ENCODE results near the gene LONRF3. TPM values are rescaled to one million over a fixed set of nuclear protein-coding genes. Genes with fewer than 3 reads are reported as not detected.
"Not testable (repeated sequence)": the region's sequence is repeated elsewhere in the genome, so short reads cannot be mapped to it uniquely, and the experiment has no call there.

The LONRF3 gene
- total RNA-seq, 1 donor from 2014 or later, result not detected

DNA sequence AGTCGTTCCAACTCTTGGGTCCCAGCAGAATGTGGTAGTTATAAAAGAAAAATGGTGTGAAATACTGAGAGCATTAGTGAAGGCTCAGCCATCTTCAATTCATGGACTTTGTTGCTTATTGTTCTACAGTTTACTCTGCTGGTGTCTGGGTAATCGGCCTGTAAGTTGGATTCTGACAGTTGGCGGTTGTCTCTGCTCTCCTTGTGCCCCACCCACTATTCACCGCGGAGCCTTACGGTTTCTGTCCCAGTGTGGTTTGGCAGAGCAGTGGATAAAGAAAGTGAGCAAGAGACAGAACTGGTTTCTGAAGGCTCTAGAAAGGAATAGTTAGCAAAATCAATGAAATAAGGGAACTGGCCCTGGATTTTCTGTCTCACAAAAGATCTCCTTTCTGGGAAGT, 9.1 kb downstream of the LONRF3 start:
- DNase-seq (ENCODE audit: low spot score), result no peak

DNA sequence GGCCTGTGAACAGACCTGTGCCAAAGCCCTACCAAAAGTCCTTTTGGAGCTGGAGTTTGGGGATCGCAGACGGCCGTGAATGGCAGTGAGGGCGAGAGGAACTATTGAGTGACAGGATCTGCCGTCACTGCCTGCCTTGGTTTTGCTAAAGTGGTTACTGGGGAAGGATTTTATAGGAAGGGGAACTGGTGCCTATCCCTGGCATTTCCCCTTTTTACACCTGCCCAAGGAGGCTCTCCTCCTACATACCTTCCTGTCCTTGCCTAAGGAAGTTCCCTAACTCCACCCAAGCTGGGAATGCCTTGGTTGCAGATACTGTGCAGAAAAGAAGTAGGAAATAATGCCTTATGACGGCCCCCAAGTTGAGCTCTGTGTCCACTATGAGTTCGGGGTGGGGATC, 14.5 kb downstream of the LONRF3 start:
- DNase-seq (ENCODE audit: low spot score), result no peak

DNA sequence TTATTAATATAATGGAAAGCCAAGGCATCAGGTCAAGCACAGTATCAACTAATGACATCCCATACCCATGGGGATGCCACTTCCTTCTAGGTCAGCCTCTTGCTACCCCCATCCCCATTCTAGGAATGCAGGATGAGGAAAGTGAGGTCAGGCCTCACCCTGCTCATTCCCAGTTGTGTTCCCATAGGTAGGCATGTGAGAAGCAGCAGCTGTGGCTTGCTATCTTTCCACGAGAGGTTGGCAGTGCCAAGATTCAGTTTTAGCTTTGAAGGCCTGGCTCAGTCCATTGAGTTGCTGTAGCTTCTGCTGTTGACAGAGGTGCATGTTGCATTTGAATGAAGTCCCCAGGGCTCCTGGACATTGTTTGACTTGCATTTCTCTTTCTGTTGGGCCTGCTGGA, 15.5 kb downstream of the LONRF3 start:
- no peak for DNase-seq (ENCODE audit: low spot score)

DNA sequence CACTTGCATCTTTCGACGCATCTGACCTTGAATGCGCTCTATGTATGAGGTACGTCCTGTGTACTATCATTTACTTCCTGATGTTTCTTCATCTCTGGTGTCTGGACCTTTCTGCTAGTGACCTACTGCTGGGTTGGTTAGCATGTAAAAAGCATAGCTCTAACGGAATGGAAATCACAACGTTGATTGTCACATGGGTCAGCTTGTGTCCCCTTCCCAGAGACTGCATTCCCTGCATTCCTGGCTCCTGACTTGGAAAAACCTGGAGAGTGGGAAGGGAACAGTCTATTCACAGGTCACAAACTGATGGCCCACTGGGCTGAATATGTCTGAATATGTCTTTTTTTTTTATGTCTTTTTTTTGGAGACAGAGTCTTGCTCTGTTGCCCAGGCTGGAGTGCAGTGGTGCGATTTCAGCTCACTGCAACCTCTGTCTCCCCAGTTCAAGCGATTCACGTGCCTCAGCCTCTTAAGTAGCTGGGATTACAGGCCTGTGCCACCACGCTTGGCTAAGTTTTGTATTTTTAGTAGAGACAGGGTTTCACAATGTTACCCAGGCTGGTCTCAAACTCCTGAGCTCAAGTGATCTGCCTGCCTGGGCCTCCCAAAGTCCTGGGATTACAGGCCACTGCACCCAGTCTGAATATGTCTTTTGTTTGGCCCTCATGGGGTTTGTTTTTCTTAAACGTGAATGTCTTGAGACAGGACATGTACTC, 16.3 kb downstream of the LONRF3 start:
- no peak for DNase-seq (ENCODE audit: low spot score)

DNA sequence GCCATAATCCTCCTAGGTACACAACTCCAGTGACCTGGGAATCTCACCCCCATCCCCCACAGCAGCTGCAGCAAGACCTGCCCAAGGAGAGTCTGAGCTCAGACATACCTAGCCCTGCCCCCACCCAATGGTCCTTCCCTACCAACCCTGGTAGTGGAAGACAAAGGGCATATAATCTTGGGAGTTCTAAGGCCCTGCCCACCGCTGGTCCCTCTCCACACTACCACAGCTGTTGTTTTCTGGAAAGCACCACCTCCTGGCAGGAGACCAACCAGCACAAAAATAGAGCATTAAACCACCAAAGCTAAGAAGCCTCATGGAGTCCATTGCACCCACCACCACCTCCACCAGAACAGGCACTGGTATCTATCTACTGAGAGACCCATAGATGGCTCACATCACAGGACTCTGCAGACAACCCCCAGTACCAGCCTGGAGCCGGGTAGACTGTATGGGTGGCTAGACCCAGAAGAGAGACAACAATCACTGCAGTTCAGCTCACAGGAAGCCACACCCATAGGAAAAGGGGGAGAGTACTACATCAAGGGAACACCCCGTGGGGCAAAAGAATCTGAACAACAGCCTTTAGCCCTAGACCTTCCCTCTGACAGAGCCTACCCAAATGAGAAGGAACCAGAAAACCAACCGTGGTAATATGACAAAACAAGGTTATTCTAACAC, 18.2 kb downstream of the LONRF3 start:
- not testable (repeated sequence) for DNase-seq (ENCODE audit: low spot score)

DNA sequence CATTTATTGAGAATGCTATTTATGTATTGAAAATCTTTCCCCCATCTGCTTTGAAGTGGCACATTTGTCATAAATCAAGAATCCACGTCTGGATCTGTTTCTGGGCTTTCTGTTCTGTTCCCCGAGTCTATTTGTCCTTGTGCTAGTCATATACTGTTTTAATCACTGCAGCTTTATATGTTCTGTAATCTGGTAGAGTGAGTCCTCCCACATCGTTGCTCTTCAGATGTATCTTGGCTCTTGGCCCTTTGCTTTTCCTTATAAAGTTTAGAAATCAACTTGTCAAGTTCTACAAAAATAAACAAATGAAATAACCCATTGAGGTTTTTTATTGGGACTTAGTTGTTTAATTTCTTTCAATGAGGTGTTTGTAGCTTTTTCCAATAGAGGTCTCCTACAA, 29.0 kb downstream of the LONRF3 start:
- no peak for DNase-seq (ENCODE audit: low spot score)

DNA sequence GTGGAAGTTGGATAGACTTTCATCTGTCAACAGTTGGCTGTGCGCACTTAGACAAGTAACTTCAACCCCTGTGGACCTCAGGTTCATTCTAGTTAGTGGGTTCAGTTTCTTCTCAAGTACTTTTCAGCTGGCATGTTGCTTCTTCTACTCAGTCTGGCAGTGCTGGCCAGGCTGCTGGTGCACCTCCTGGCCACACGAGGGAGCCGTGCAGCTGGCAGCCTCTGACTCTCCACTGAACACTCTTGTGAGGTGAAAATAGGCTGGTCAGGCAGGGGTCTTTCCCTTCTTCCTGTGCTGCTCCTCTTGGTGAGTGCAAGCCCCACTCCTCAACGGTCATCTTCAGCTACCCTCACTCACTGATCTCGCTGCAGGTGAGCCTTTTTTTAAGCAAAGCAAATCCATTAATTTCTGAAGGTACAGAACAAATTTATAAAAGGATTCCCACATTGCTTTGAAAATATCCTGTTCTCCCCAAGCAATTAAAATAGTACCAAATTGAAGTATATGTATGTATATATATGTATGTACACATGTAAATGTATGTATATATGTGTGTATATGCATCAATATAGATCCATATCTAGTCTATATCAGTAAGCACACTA, 30.6 kb downstream of the LONRF3 start:
- DNase-seq (ENCODE audit: low spot score), result peak; percentile 9

DNA sequence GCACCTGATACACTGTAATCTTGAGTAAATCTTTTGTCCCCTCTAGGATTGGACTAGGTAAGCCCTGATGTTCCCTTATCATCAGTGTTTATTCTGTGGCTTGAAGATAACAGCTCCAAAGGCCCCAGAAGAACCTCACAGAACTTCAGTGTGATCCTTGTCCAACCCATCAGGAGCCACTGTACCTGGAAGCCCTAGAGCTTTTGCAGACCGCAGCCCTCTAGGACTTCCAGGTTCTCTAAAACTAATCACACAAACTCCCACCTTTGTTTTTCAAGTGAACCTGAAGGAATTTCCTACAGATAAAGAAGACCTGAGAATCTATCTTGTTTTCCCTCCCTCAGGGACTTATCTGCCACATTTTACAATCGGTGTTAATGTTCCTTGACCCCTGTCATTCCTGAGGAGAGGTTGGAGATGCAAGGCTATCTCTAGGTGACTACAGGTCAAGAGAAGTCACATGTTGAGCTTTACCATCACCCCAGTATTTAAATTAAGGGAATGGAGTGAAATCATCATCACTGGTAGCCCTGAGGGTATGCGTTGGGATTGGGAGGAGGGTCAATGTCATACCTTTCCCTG, 32.9 kb downstream of the LONRF3 start:
- no peak for DNase-seq (ENCODE audit: low spot score)

DNA sequence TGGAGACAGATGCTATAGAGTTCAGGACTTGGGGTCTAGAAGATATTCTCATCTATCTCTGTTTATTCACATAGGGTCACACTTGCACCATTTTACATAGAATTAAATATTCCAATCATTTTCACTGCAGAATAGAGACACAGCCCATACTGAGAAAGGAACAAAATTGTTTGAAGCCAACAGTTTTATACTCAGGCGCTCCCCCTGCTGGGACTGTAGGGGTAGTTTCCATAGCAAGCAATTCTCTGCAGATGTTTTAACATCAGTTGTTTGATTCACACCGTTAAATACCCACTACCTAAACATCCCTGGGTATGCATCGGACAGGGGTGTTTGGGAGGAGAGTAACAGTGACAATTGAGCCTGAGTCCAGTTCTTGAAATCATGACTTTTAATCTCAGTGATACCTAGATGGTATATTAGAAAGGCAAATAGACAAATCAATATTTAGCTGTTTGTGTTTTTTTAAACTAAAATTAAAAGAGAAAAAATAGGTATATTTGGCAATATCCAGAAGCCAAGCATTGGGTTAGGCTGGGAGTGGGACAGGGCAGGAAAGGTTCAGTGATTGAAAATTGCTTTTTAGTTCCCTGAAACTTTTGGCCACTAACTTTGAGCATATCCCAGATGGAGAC, 33.8 kb downstream of the LONRF3 start:
- DNase-seq (ENCODE audit: low spot score), result peak; percentile 10

DNA sequence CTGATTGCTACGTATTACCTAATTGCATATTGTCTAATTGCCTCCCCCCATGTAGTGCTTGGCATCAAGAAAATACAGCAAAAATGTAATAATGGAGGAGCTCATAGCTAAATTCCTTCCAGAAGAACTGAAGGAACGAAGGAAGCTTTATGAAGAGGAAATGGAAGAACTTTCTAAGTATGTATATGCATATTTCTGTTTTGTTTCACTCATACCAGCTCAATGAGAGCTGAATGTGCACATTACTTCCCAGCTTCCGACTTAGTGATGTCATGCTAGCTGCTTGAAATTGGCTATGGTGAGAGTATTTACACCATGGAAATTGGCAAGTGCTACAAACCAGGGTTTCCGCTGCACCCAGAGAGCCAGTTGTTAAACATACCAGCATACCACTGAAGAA, 34.7 kb downstream of the LONRF3 start:
- DNase-seq (ENCODE audit: low spot score), result no peak

DNA sequence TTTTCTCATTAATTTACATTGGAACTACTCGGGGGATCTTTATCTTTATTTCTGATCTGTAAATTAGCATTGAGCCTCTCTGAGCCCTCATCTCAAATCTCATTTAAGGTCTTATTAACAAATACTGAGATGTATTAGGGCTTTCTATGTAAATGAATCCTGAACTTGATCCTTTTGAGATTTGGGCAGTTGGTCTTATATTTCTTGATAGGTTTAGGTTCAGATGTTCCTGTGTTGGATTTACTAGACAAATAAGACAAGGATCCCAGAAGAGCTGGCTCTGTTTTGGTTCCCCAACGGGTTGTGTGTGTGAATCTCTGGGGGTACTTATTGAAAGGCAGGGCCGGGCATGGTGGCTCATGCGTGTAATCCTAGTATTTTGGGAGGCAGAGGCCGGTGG, 36.1 kb downstream of the LONRF3 start:
- DNase-seq (ENCODE audit: low spot score), result no peak

DNA sequence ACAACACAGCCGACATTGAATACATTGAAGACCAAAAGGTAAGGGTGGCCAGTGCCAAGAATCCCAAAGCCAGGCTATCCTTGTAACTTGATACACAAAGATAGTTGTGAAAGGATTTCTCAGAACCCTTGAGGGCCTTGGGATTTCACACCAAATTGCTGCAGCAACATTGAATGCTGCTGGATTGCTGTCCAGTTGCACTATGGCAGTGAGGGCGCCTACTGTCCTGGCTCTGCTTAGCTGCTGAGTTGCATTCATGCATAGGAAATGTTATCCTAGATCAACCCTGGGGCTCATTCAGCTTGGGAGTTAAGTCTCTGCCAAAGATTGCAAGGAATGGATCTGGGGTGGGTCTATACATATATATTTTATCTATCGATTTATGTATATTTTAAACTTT, 38.7 kb downstream of the LONRF3 start:
- DNase-seq (ENCODE audit: low spot score), result no peak

DNA sequence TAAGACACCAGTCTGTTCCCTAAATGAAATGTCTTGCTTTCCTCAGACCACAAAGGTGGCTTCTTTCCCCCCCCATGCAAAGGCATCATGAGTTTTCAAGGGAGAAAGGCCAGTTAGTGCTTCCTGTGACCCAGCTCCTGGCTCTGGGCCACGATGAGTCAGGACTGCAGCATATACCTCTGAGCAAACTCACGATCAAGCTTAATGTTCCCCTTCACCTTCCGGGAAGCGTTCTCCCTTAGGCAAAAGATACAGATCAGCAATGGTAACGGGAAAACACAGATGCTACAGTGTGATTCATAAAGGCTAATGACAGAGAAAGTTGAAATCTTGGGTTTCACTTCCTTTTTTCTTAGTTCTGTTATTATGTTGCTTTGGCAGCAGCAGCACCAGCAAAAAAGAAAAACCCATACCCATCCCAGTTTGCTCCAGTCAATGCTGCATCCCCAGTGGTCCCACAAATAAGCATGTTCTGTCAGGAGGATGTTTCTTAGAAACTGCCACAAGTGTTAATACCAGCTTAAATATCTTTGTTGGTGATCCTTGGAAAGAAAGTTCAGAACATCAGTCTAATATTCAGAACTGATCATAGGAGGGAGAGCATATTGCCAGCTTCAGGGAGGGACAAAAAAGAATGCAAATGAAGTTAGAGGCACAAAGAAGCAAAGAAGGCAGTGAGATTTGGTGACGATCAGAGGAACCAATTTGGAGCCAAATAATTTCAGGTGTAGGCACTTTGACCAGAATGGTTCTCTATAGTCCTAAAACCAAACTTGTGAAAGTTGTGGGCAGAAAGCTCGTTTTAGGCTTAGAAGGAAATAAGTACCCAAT, 41.2 kb downstream of the LONRF3 start:
- DNase-seq (ENCODE audit: low spot score), result peak; percentile 27

DNA sequence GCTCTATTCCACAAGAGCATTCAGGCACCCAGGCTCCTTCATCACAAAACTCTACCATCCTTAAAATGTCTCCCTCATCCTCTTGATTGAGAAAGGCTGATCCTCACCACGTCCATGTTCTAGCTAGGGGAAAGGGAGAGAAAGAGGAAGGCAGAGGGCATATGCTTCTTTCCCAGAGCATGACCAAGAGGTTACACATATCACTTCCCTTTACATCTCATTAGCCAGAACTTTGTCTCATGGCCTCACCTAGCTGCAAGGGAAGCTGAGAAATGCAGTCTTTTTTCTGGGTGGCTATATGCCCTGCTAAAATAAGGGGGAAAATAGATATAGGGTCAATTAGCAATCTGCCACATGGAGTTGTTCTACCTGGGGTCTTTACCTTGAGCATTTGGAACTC, 42.7 kb downstream of the LONRF3 start:
- no peak for DNase-seq (ENCODE audit: low spot score)

DNA sequence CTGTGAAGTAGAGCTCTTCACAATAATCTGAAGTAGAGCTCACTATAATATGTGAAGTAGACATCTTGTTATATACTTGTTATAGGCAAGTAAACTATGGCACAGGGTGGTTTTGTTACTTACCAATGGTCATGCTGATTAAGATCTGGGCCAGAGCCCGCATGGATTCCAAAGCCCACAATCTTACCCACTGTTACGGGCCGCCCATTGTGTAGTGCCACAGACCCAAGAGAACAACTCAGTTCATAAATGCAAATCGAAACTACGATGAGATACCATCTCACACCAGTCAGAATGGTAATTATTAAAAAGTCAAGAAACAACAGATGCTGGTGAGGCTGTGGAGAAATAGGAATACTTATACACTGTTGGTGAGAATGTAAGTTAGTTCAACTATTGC, 51.5 kb downstream of the LONRF3 start:
- no peak for DNase-seq (ENCODE audit: low spot score)

DNA sequence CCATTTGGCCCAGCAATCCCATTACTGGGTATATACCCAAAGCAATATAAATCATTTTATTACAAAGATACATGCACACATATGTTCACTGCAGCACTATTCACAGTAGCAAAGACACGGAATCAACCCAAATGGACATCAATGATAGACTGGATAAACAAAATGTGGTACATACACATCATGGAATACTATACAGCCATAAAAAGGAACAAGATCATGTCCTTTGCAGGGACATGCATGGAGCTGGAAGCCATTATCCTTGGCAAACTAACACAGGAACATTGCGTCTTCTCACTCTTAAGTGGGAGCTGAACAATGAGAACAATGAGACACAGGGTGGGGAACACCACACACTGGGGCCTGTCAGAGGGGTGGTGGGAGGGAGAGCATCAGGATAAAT, 51.9 kb downstream of the LONRF3 start:
- not testable (repeated sequence) for DNase-seq (ENCODE audit: low spot score)

DNA sequence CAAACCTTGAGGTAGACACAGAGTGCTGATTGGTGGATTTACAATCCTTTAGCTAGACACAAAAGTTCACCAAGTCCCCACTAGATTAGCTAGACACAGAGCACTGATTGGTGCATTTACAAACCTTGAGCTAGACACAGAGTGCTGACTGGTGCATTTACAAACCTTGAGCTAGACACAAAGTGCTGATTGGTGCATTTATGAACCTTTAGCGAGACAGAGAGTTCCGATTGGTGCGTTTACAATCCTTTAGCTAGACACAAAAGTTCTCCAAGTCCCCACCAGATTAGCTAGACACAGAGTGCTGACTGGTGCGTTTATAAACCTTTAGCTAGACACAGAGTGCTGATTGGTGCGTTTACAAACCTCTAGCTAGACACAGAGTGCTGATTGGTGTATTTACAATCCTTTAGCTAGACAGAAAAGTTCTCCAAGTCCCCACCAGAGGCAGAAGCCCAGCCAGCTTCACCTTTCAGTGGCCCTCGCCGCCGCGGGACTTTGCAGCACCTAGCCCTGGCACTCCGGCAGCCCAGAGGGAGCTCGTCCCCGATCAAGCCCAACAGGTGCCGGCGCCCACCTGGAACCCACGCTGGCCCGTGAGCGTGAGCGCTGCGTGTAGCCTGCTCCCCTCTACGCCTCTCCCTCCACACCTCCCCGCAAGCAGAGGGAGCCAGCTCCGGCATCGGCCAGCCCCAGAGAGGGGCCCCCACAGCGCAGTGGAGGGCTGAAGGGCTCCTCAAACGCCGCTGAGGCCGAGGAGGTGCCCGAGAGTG, 53.7 kb downstream of the LONRF3 start:
- not testable (repeated sequence) for DNase-seq (ENCODE audit: low spot score)

DNA sequence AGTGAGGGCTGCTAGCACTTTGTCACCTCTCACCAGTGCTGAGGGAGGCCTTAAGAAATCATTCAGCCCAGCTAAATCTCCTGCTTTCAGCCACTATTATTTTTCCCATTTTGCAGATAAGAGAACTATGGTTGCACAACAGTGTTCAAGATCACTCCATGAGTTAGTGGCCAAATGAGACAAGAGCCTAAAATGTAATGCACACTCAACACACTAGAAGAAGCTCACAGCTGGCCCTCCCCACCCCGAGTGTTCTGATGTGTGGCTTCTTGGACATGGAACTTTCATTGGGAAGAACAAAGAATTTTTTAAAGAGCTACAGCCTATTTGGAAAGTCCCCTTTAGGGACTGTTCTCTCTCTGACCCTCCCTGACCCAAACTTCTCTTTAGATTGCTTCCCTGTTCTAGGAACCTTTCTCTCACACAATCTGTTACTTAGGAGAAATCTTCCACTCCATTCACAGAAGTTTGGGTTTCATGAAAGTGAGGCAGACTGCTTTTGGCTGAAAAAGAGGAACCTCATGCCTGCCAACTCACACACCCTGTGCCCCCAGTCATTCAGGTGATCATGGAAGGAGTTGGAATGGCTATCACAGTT, 54.4 kb downstream of the LONRF3 start:
- DNase-seq (ENCODE audit: low spot score), result no peak

DNA sequence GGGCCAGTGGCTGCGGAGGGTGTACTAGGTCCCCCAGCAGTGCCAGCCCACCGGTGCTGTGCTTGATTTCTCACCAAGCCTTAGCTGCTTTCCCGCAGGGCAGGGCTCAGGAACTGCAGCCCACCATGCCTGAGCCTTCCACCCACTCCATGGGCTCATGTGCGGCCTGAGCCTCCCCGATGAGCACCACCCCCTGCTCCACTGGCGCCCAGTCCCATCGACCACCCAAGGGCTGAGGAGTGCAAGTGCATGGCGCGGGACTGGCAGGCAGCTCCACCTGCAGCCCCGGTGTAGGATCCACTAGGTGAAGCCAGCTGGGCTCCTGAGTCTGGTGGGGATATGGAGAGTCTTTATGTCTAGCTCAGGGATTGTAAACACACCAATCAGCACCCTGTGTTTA, 55.2 kb downstream of the LONRF3 start:
- not testable (repeated sequence) for DNase-seq (ENCODE audit: low spot score)

DNA sequence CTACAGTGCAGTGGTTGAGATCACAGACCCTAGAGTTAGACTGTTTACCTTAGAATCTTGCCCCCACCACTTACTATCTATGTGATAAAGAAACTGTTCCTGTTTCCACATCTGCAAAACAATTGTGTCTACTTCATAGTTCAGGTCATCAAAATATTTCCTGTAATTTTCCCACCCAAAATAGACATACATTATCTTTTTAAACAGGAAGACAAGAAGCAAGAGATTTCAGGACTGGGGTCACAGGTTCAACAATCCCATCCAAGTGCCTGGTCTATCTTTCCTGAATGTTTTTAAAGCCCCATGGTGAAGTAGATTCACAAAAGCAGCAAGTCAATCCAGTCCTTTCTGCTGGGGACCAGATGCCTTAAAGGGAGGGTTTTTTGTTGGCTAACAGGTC, 56.6 kb downstream of the LONRF3 start:
- DNase-seq (ENCODE audit: low spot score), result no peak

All from umbilical cord (tissue), 2 donors.